ENCODE measurements around the gene CHPF. TPM values are rescaled to one million over a fixed set of nuclear protein-coding genes. Genes with fewer than 3 reads are reported as not detected.
A peak's percentile ranks its signal among the peaks of the same experiment; 100 is the strongest.

The CHPF gene, protein sequence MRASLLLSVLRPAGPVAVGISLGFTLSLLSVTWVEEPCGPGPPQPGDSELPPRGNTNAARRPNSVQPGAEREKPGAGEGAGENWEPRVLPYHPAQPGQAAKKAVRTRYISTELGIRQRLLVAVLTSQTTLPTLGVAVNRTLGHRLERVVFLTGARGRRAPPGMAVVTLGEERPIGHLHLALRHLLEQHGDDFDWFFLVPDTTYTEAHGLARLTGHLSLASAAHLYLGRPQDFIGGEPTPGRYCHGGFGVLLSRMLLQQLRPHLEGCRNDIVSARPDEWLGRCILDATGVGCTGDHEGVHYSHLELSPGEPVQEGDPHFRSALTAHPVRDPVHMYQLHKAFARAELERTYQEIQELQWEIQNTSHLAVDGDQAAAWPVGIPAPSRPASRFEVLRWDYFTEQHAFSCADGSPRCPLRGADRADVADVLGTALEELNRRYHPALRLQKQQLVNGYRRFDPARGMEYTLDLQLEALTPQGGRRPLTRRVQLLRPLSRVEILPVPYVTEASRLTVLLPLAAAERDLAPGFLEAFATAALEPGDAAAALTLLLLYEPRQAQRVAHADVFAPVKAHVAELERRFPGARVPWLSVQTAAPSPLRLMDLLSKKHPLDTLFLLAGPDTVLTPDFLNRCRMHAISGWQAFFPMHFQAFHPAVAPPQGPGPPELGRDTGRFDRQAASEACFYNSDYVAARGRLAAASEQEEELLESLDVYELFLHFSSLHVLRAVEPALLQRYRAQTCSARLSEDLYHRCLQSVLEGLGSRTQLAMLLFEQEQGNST
- total RNA-seq = 1 to 10 TPM; 6.4 to 7.8 TPM

DNA sequence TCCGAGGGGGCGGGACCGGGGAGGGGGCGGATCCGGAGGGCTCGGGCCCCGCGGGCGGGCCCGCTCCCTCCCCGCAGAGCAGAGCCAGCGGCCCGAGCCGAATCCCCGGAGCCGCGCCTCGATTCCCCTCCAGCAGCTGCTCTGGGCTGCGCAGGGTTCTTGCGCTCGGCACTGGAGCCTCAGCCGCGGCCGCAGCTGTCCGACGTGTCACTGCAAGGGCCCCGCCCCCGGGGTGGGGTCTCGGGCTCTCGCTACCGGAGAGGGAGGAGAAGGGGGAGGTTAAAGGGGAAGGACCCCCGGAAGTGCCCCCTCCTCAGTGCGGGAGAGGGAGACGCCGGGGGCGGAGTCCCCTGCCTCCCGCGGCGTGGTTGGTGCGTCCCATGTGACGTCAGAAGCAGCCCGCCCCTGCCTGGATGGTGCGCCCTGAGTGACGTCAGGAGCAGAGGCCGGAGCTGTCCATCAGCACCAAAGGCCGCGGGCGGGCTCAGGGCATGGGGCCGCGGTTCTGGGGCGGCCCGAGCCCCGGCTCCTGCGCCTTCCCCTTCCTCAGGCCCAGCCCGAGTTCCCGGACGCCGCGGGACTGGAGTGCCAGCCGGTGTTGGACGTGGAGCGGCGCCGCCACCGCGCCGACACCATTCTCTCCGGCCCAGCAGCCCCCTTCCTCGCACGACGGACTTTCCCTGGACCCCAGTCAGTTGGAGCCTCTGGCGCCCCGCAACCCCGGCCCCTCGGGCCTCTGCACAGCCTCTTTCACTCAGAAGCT lies at the start of gene CHPF, which contains the start of gene TMEM198:
Gene CHPF (minus strand): TSS at position 214 of the 763 bp plus-strand sequence. CDS start 271 bp downstream, outside the sequence.
Gene TMEM198 (plus strand): TSS at position 433 of the 763 bp plus-strand sequence. CDS start 700 bp downstream, outside the sequence.
- DNase-seq = peak; percentile 95
- Mint-ChIP-seq H3K4me1 (peaks cover 24% of the 10 kb centered on the region), H3K9me3 (no peaks in the 10 kb centered on the region), H3K27me3 (peaks cover 15% of the 10 kb centered on the region), H3K36me3 (ENCODE audit: low read depth) (no peaks in the 10 kb centered on the region), H3K4me3 (peak within 1 kb of the TSS; percentile 84), H3K27ac (peak within 1 kb of the TSS; percentile 89)
- ChIA-PET POLR2A (no interaction called here), CTCF (interaction anchor here (0.7 to 7.3 kb wide), 12 partner anchors 8 to 146 kb away, joined by 3 to 79 read pairs (median 5); partner anchors contain the start of genes GMPPA and SPEG)

DNA sequence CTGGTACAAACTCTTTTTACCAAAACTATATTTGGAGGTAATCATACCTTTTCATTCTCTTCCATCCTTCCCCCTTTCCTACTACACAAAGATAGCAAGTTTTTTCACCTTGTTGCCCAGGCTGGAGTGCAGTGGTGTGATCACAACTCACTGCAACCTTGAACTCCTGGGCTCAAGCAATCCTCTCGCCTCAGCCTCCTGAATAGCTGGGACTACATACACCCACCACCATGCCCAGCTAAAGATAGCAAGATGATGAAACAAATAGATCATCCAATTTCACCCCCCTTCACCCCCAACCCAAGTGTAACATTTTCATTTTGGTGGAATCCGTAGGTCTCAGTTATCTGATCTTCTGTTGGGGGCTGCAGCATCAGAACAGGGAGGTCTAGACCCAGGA lies 49.5 kb upstream of the CHPF start:
- no peak overlapping the region for H3K27ac Mint-ChIP-seq
- no peaks in the 10 kb centered on the region for H3K36me3 Mint-ChIP-seq (ENCODE audit: low read depth)
- peaks cover 11% of the 10 kb centered on the region for H3K4me1 Mint-ChIP-seq
- H3K27me3 Mint-ChIP-seq = no peaks in the 10 kb centered on the region
- no peaks in the 10 kb centered on the region for H3K9me3 Mint-ChIP-seq
- CTCF ChIA-PET = interaction anchor here (0.6 to 1.4 kb wide), 3 partner anchors 9 to 52 kb away, joined by 3 to 4 read pairs (median 3); no protein-coding TSS in a partner anchor
- no peak for DNase-seq
- no peak overlapping the region for H3K4me3 Mint-ChIP-seq
- POLR2A ChIA-PET = no interaction called here

DNA sequence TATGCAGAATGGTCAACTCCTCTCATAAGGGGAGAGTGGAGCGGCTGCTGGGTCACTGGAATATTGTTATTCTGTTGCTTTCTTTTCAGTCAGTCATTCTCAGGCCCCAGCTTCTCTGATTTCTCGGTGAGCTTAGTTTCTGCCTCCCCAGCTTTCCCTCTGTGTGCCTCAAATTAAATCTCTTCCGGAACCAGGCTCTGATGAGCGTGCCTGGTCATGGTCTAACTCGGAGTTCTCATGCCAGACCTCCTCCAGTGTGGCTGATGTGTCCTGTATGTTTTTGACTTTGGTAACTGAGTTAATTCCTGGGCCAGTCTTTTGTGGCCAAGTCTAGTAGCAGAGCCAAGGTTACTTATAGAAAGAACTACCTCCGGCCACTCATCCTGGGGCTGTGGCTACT lies 49.1 kb upstream of the CHPF start:
- ChIA-PET POLR2A (no interaction called here), CTCF (interaction anchor here (0.8 kb wide), 1 partner anchor 8 kb away, joined by 3 read pairs; no protein-coding TSS in a partner anchor)
- DNase-seq = no peak
- H3K36me3 Mint-ChIP-seq (ENCODE audit: low read depth) = no peaks in the 10 kb centered on the region
- H3K4me3 Mint-ChIP-seq = no peak overlapping the region
- H3K27ac Mint-ChIP-seq = no peak overlapping the region
- H3K4me1 Mint-ChIP-seq = peaks cover 8% of the 10 kb centered on the region
- H3K9me3 Mint-ChIP-seq = no peaks in the 10 kb centered on the region
- H3K27me3 Mint-ChIP-seq = no peaks in the 10 kb centered on the region

DNA sequence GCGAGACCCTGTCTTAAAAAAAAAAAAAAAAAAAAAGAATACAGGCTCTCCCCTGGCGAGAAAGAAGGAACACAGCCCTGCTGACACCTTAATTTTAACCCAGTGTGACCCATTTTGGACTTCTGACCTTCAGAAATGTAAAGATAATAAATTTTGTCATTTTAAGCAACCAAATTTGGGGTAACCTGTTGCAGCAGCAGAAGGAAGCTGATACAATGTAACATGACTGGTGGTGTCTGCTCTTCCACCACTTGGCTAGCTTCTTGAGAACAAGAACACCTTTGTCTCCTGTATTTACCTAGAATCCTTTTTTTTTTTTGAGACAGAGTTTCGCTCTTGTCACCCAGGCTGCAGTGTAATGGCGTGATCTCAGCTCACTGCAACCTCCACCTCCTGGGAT lies 47.5 kb upstream of the CHPF start:
- H3K9me3 Mint-ChIP-seq = no peaks in the 10 kb centered on the region
- POLR2A ChIA-PET = no interaction called here

DNA sequence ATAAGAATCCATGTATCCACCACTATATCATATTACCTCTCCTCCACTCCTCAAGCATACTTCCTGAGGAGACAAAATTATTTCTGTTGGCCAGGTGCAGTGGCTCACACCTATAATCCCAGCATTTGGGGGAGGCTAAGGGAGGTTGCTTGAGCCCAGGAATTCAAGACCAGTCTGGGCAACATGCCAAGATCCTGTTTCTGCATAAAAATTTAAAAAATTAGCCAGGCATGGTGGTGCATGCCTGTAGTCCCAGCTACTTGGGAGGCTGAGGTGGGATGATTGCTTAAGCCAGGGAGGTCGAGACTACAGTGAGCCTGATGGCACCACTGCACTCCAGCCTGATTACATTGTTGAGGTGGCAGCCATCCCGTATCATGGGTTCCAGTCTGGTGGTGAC lies 37.7 kb upstream of the CHPF start:
- CTCF ChIA-PET = no interaction called here
- no peak overlapping the region for H3K4me3 Mint-ChIP-seq
- H3K9me3 Mint-ChIP-seq = no peaks in the 10 kb centered on the region
- POLR2A ChIA-PET = no interaction called here
- no peaks in the 10 kb centered on the region for H3K4me1 Mint-ChIP-seq
- no peaks in the 10 kb centered on the region for H3K36me3 Mint-ChIP-seq (ENCODE audit: low read depth)
- no peak overlapping the region for H3K27ac Mint-ChIP-seq
- H3K27me3 Mint-ChIP-seq = peaks cover 9% of the 10 kb centered on the region
- DNase-seq = no peak

More for the DNA sequence above, 47.5 kb upstream of the CHPF start:
- H3K27ac Mint-ChIP-seq = no peak overlapping the region
- H3K4me1 Mint-ChIP-seq = no peaks in the 10 kb centered on the region
- H3K36me3 Mint-ChIP-seq (ENCODE audit: low read depth) = no peaks in the 10 kb centered on the region
- DNase-seq = no peak
- H3K27me3 Mint-ChIP-seq = peaks cover 2% of the 10 kb centered on the region
- no peak overlapping the region for H3K4me3 Mint-ChIP-seq
- CTCF ChIA-PET = interaction anchor here (1.0 kb wide), 1 partner anchor 35 kb away, joined by 3 read pairs; no protein-coding TSS in a partner anchor

DNA sequence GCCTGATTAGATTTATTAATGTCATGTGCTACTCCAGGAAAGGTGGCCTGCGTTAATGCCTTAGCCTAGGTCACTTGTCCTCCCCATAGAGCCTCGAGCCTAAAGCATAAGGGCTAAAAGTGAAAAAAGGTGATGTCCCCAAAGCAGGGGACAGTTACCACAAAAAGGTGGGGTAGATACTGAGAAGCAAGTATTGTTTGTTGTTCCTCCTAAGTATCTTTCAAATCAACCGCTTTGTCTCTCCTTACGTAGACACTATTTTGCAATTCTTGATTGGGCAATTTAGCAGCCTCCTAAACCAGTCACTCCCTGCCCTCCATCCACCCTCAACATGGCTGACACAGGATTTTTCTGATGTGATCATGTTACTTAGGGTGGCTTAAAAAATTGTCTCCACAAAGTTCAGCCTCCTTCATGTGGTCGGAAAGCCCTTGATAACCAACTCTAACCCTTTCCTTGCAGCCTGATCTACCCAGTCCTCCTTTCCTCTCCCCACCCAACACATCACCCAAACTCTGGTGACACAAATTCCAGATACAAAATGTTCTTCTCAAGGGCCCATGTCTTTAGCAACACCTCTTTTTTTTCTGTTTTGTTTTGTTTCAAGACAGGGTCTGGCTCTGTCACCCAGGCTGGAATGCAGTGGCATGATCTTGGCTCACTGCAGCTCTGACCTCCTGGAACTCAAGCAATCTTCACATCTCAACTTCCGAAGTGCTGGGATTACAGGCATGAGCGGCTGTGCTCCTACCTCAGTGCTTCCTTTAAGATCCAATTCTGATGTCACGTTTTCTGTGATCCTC lies 35.4 kb upstream of the CHPF start:
- H3K27ac Mint-ChIP-seq = no peak overlapping the region
- H3K27me3 Mint-ChIP-seq = peaks cover 6% of the 10 kb centered on the region
- ChIA-PET POLR2A (no interaction called here), CTCF (interaction anchor here (1.0 kb wide), 1 partner anchor 18 kb away, joined by 8 read pairs; no protein-coding TSS in a partner anchor)
- DNase-seq = no peak
- no peaks in the 10 kb centered on the region for H3K9me3 Mint-ChIP-seq
- no peak overlapping the region for H3K4me3 Mint-ChIP-seq
- H3K4me1 Mint-ChIP-seq = no peaks in the 10 kb centered on the region
- no peaks in the 10 kb centered on the region for H3K36me3 Mint-ChIP-seq (ENCODE audit: low read depth)

DNA sequence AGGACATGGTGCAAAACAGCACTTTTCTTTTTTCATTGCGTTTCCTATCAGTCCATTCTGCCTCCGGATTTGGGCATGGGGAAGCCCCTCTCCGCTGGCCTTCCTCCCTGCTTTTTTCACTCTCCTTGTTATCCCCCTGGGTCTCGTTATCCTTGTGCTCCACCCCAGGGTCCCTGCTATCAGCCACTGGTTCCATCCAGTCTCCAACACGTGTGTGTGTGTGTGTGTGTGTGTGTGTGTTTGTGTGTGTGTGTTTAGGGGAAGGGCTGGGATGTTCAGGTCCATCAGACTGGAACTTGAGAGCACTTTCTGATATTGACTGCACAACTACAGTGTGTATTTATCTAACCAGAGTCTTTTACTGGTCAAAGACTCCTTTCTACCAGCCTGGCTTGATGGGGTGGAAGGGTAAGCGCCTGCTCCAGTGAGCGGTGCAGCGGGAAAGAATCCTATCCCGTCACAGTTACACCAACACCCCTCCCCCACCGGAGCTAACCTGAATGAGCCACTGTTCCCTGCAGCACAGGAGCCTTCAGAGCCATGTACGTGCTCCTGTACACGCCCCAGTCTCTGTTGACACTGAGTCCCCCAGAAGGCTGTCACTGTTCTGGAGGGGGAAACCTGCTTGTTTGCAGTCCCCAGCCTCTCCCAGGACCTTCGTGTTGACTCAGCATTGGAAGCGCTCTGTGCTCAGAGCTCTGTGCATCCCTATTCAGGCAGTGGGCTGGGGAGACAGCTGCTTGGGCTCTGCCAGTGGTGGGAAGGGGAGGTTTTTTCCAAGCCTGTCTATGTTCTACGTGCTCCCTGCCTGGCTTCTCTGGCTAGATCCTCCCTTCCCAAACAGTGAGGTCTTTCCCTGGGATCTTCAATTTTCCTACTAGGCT lies 33.1 kb upstream of the CHPF start:
- ChIA-PET CTCF (interaction anchor here (1.8 kb wide), 1 partner anchor 16 kb away, joined by 5 read pairs; no protein-coding TSS in a partner anchor), POLR2A (no interaction called here)
- Mint-ChIP-seq H3K4me3 (no peak overlapping the region), H3K27me3 (peaks cover 19% of the 10 kb centered on the region), H3K4me1 (no peaks in the 10 kb centered on the region), H3K9me3 (no peaks in the 10 kb centered on the region), H3K27ac (no peak overlapping the region), H3K36me3 (ENCODE audit: low read depth) (no peaks in the 10 kb centered on the region)
- no peak for DNase-seq

DNA sequence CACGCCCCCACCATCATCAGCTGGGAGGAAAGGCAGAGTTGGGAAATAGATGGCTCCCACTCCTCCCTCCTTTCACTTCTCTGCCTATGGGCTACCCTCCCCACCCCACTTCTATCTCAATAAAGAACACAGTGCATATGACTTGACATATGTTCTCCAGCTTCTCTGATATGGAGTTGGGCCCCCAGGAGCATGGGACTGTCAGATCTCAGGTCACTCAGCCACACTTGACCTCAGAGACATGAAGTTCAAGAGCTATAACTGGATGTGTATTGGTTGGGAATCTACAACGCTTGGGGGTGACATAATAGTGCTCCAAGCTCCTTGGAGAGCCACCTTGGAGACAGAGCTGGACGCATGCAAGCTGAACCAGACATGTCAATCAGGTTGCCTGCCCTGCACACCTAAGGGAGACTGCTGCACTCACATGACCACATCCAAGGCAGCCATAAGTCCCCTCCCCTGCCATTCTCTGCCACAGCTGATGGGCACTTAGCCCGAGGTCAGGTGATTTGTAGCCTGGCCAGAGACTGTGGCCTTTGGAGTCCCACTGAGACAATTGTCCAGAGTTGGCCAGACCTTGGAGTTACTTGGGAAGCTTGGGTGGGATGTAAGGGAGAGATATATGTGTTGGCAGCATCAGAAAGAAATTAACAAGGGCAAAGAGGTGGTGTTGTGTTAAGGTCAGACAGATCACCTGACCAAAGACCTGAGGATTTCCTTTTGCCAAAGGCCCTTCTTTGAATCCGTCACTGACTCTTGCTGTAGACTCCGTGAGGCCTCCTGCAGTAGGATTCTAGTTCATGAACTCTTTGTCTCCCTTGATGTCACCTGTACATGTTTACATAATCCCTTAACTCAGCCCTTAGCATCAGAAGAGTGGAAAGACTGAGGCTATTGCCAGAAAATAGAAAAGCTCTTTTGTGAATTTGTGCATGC lies 32.2 kb upstream of the CHPF start:
- H3K9me3 Mint-ChIP-seq = no peaks in the 10 kb centered on the region
- no peak for DNase-seq
- ChIA-PET CTCF (interaction anchor here (1.8 kb wide), 1 partner anchor 16 kb away, joined by 5 read pairs; no protein-coding TSS in a partner anchor), POLR2A (no interaction called here)
- H3K4me1 Mint-ChIP-seq = no peaks in the 10 kb centered on the region
- no peak overlapping the region for H3K4me3 Mint-ChIP-seq
- H3K36me3 Mint-ChIP-seq (ENCODE audit: low read depth) = no peaks in the 10 kb centered on the region
- H3K27me3 Mint-ChIP-seq = peaks cover 20% of the 10 kb centered on the region
- H3K27ac Mint-ChIP-seq = no peak overlapping the region

DNA sequence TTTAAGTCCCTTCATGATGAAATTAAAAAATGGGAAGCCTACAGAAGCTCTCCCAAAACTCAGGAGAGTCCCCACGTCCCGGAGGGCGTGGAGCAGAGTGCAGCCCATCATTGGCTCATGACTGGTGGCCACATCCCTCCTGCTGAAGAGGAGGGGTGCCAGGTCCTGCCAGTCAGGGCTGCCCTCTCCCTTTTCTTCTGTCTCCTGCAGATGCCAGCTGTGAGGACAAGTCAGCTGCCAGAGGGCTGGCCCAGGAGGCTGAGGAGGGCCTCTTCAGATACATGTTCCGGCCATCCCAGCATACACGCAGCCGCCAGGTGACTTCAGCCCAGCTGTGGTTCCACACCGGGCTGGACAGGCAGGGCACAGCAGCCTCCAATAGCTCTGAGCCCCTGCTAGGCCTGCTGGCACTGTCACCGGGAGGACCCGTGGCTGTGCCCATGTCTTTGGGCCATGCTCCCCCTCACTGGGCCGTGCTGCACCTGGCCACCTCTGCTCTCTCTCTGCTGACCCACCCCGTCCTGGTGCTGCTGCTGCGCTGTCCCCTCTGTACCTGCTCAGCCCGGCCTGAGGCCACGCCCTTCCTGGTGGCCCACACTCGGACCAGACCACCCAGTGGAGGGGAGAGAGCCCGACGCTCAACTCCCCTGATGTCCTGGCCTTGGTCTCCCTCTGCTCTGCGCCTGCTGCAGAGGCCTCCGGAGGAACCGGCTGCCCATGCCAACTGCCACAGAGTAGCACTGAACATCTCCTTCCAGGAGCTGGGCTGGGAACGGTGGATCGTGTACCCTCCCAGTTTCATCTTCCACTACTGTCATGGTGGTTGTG lies 31.1 kb upstream of the CHPF start:
- POLR2A ChIA-PET = no interaction called here
- Mint-ChIP-seq H3K36me3 (ENCODE audit: low read depth) (no peaks in the 10 kb centered on the region), H3K27ac (no peak overlapping the region), H3K27me3 (peaks cover 25% of the 10 kb centered on the region), H3K9me3 (no peaks in the 10 kb centered on the region), H3K4me1 (no peaks in the 10 kb centered on the region), H3K4me3 (no peak overlapping the region)
- DNase-seq = no peak
- CTCF ChIA-PET = interaction anchor here (1.8 kb wide), 1 partner anchor 14 kb away, joined by 5 read pairs; no protein-coding TSS in a partner anchor

DNA sequence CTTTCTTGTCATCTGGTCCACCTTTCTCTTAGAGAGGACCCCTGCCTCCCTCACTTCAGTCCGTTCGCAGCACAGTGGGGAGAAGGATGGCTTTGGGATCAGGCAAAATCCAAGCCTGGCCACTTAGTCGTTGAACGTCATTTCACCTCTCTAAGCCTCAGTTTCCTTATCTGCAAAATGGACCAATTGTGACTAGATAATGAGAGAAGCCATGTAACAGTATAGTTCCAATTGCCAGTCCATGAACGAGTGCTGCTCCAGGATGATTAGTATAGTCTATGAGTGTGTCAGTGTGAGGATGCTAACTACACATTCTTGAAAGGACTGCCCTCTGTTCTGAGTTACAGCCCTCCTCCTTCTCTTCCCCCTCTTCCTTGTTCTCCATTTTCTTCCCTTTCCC lies 29.6 kb upstream of the CHPF start:
- no peak for DNase-seq
- Mint-ChIP-seq H3K36me3 (ENCODE audit: low read depth) (no peaks in the 10 kb centered on the region), H3K27me3 (peaks cover 28% of the 10 kb centered on the region), H3K9me3 (no peaks in the 10 kb centered on the region), H3K4me1 (no peaks in the 10 kb centered on the region), H3K4me3 (no peak overlapping the region), H3K27ac (no peak overlapping the region)
- POLR2A ChIA-PET = no interaction called here
- CTCF ChIA-PET = interaction anchor here (0.7 kb wide), 1 partner anchor 32 kb away, joined by 3 read pairs; no protein-coding TSS in a partner anchor

Data from activated CD4-positive, alpha-beta T cell treated with anti-CD3 and anti-CD28 coated beads, Interleukin-2, amount 10 ng/mL, durations not matched to agents 7 days and 5 days (primary cell).